ENCODE measurements around the gene MACROD1. TPM values are rescaled to one million over a fixed set of nuclear protein-coding genes. Genes with fewer than 3 reads are reported as not detected.

Gene MACROD1
- total and polyA plus RNA-seq, 2 of the 13 experiments (the other 11 are each of a cell fraction or from before 2014, with no cell fraction given) = 23.1 to 34.5 TPM

DNA sequence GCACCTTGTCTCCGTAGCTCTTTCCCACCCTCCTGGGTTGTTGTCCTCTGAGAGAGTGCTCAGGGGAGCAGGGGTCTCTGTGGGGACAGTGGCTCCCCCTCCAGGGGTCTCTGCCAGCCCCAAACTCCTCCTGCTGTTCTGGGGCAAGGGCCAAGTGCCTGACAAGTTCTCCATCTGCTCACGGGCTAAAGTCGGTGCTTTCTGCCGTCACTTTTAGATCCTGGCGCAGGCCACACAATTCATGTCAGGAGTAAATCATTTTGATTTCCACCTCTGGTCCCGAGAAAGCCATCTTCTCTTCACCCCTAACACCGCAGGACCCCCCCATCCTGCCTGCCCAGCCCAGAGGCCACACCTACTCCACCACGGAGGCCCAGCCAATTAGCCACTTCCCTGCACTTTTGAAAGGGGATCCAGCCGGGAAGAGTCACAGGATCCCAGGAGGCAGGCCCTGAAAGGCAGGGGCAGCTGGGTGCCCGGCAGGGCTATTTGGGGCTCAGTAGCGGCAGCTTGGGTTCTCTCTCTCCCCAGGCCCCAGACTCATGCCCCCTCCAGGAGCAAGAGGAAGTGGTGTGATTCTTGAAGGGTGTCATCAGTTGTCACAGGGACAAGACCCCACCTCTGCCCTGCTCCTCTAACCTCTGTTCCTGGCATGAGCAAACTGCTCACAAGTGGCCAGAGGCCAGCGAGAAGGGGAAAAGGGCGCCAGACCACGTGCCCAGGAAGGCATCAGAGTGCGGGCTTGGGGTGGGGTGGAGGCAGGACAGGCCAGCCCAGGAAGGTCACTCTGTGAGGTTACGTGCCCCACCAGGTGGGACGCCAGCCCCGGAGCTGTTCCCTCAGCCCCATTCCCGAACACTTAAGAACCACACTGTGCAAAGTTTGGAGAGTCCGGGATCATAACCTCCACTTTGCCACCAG is 1.3 kb downstream of the MACROD1 start (continued):
- TF ChIP-seq ZNF207 (IDR thresholded peaks at IDR 0.05; ENCODE audit: borderline replicate concordance) = no peak
- TF ChIP-seq, protein P1, sequence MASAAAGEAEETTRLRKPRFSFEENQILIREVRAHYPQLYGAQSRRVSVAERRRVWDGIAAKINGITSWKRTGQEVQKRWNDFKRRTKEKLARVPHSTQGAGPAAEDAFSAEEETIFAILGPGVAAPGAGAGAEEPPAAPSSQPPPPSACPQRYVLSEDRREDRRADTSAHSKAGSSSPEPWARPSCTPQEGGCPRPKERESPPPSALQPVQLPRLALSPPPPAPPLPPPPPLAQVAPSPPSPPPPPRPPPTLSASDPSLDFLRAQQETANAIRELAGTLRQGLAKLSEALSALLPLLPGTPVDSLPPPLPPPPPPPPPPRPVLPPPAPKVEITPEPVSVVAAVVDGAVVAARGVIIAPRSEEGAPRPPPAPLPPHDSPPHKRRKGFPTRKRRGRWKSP (CRISPR knock-in tag; IDR thresholded peaks at IDR 0.05) = no peak
- TF ChIP-seq, protein P2, sequence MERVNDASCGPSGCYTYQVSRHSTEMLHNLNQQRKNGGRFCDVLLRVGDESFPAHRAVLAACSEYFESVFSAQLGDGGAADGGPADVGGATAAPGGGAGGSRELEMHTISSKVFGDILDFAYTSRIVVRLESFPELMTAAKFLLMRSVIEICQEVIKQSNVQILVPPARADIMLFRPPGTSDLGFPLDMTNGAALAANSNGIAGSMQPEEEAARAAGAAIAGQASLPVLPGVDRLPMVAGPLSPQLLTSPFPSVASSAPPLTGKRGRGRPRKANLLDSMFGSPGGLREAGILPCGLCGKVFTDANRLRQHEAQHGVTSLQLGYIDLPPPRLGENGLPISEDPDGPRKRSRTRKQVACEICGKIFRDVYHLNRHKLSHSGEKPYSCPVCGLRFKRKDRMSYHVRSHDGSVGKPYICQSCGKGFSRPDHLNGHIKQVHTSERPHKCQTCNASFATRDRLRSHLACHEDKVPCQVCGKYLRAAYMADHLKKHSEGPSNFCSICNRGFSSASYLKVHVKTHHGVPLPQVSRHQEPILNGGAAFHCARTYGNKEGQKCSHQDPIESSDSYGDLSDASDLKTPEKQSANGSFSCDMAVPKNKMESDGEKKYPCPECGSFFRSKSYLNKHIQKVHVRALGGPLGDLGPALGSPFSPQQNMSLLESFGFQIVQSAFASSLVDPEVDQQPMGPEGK (CRISPR knock-in tag; IDR thresholded peaks at IDR 0.05) = 0 out of 2 replicates have a peak, but pooled peaks have one; percentile 5
- 0 out of 2 replicates have a peak, but pooled peaks have one; percentile 19 for TF ChIP-seq RARA (CRISPR knock-in tag; IDR thresholded peaks at IDR 0.05)
- no peak for TF ChIP-seq MTF1 (CRISPR knock-in tag; IDR thresholded peaks at IDR 0.05)
- TF ChIP-seq, protein P3, sequence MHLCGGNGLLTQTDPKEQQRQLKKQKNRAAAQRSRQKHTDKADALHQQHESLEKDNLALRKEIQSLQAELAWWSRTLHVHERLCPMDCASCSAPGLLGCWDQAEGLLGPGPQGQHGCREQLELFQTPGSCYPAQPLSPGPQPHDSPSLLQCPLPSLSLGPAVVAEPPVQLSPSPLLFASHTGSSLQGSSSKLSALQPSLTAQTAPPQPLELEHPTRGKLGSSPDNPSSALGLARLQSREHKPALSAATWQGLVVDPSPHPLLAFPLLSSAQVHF (CRISPR knock-in tag; IDR thresholded peaks at IDR 0.05) = no peak
- TF ChIP-seq, protein P4, sequence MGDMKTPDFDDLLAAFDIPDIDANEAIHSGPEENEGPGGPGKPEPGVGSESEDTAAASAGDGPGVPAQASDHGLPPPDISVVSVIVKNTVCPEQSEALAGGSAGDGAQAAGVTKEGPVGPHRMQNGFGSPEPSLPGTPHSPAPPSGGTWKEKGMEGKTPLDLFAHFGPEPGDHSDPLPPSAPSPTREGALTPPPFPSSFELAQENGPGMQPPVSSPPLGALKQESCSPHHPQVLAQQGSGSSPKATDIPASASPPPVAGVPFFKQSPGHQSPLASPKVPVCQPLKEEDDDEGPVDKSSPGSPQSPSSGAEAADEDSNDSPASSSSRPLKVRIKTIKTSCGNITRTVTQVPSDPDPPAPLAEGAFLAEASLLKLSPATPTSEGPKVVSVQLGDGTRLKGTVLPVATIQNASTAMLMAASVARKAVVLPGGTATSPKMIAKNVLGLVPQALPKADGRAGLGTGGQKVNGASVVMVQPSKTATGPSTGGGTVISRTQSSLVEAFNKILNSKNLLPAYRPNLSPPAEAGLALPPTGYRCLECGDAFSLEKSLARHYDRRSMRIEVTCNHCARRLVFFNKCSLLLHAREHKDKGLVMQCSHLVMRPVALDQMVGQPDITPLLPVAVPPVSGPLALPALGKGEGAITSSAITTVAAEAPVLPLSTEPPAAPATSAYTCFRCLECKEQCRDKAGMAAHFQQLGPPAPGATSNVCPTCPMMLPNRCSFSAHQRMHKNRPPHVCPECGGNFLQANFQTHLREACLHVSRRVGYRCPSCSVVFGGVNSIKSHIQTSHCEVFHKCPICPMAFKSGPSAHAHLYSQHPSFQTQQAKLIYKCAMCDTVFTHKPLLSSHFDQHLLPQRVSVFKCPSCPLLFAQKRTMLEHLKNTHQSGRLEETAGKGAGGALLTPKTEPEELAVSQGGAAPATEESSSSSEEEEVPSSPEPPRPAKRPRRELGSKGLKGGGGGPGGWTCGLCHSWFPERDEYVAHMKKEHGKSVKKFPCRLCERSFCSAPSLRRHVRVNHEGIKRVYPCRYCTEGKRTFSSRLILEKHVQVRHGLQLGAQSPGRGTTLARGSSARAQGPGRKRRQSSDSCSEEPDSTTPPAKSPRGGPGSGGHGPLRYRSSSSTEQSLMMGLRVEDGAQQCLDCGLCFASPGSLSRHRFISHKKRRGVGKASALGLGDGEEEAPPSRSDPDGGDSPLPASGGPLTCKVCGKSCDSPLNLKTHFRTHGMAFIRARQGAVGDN (CRISPR knock-in tag; IDR thresholded peaks at IDR 0.05) = peak; percentile 86
- TF ChIP-seq HOXA3 (CRISPR knock-in tag; IDR thresholded peaks at IDR 0.05) = 0 out of 2 replicates have a peak, but pooled peaks have one; percentile 28
- no peak for TF ChIP-seq ZBTB20 (CRISPR knock-in tag; IDR thresholded peaks at IDR 0.05; ENCODE audit: borderline replicate concordance, low read depth)
- no peak for TF ChIP-seq NR3C1 (CRISPR knock-in tag; IDR thresholded peaks at IDR 0.05)
- no peak for TF ChIP-seq NR2F2 (IDR thresholded peaks at IDR 0.05; ENCODE audit: borderline replicate concordance, low read depth)
- TF ChIP-seq, protein P5, sequence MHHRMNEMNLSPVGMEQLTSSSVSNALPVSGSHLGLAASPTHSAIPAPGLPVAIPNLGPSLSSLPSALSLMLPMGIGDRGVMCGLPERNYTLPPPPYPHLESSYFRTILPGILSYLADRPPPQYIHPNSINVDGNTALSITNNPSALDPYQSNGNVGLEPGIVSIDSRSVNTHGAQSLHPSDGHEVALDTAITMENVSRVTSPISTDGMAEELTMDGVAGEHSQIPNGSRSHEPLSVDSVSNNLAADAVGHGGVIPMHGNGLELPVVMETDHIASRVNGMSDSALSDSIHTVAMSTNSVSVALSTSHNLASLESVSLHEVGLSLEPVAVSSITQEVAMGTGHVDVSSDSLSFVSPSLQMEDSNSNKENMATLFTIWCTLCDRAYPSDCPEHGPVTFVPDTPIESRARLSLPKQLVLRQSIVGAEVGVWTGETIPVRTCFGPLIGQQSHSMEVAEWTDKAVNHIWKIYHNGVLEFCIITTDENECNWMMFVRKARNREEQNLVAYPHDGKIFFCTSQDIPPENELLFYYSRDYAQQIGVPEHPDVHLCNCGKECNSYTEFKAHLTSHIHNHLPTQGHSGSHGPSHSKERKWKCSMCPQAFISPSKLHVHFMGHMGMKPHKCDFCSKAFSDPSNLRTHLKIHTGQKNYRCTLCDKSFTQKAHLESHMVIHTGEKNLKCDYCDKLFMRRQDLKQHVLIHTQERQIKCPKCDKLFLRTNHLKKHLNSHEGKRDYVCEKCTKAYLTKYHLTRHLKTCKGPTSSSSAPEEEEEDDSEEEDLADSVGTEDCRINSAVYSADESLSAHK (CRISPR knock-in tag; IDR thresholded peaks at IDR 0.05; ENCODE audit: borderline replicate concordance) = no peak
- TF ChIP-seq, protein P6, sequence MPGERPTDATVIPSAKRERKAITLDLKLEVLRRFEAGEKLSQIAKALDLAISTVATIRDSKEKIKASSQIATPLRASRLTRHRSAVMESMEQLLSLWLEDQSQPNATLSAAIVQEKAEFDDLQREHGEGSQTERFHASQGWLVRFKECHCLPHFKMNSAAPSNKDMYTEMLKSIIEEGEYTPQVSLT (CRISPR knock-in tag; IDR thresholded peaks at IDR 0.05; ENCODE audit: borderline replicate concordance, low read depth) = no peak
- TF ChIP-seq ZNF317 (CRISPR knock-in tag; IDR thresholded peaks at IDR 0.05) = no peak
- 0 out of 2 replicates have a peak, but pooled peaks have one; percentile 15 for TF ChIP-seq HIVEP1 (CRISPR knock-in tag; IDR thresholded peaks at IDR 0.05)
- no peak for TF ChIP-seq ZNF883 (CRISPR knock-in tag; IDR thresholded peaks at IDR 0.05; ENCODE audit: not compliant biosample characterization)

All from HepG2 (cell line).